Measurements from ENCODE around the gene ACOT12.

ACOT12 gene

DNA sequence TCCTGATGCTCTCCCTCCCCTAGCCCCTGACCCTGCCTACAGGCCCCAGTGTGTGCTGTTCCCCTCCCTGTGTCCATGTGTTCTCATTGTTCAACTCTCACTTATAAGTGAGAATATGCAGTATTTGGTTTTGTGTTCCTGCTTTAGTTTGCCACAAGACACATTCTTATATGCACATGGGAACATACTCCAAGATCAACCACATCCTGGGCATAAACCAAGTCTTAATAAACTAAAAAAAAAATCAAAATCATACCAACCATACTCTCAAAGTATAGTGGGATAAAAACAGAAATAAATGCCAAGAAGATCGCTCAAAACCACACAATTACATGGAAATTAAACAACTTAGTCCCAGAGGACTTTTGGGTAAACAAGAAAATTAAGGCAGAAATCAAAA lies 103.8 kb downstream of the ACOT12 start:
- DNase-seq (ENCODE audit: low spot score), result no peak

DNA sequence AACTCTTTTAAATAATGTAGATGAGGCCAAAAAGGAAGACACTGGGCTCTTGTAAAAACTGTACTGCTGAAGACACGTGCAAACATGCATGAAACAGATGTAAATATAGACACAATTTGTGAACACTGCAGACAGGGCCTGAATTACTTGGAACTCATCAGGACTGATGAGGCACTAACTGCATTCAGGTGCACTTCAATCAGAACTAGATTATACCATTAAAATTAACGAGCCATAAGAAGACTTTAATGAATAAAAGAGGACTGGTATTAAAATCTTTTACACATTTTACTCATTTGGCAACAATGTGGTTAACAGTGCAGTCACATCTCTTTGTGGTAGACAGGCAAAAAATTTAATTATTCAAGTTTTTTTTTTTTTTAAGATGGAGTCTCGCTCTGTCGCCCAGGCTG lies 105.9 kb downstream of the ACOT12 start:
- no peak for DNase-seq (ENCODE audit: low spot score)

DNA sequence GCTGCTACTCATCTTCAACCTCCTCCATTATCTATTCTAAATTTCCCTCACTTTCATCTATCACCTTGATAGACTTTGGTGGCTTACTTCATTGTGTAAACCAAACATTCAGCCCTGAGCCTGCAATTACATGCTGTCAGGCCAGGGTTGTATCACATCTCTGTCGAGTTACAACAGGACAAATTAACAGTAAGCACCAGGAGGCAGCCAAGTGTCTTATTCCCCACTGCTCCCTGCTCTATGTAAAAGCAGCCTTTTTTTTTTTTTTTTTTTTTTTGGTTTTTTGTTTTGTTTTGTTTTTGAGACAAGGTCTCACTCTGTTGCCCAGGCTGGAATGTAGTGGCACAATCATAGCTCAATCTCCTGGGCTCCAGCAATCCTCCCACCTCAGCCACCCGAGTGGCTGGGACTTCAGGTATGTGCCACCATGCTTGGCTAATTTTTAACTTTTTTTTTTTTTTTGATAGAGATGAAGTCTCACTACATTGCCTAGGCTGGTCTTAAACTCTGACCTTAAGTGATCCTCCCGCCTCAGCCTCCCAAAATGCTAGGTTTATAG lies 107.8 kb downstream of the ACOT12 start:
- no peak for DNase-seq (ENCODE audit: low spot score)

DNA sequence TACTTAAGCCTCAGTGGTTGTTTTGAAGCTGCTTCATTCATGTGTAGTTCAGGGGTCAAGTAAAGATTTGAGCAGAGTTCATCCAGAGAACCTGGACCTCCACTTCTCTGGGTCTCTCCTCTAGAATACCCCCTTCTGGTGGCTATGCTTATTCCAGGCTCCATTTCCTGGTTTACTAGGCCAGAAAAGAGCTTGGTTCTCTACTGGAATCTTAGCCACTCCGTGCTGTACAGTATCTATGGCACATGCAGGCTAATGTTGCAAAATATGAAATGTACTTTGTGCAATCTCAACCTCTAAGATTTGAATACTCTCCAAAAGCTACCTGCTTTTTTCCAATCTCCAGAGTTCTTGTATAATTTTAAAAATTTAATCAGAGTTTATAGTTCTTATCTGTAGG lies 110.0 kb downstream of the ACOT12 start:
- DNase-seq (ENCODE audit: low spot score), result no peak
